Vagina (tissue), 2 donors: ENCODE data around the gene MEN1.

Experiments used
- CTCF ChIP-seq, 3 experiments: fragments of 450-650 bp in 2 of 3; fragments of 200-600 bp in 1 of 3; sonication (generic) in 1 of 3; IDR thresholded peaks; one replicate each; pipeline ENCODE4 v1.5.1; 2017 to 2019; ENCODE audit warnings: antibody characterized with exemption in 3 of 3, mild to moderate bottlenecking in 2 of 3, moderate library complexity in 2 of 3
- POLR2A ChIP-seq, 2 donors: fragments of 450-650 bp; IDR thresholded peaks; one replicate each; pipeline ENCODE4 v1.6.1; 2017; ENCODE audit warnings: antibody characterized with exemption in 2 of 2, mild to moderate bottlenecking in 2 of 2, moderate library complexity in 2 of 2

- TF ChIP-seq CTCF (IDR thresholded peaks at IDR 0.05) (no peak), POLR2A (IDR thresholded peaks at IDR 0.05) (no peak)
Measured at GRCh38 chr11:64848214-64848825, 38.0 kb upstream of the MEN1 start.
